ENCODE measurements around the gene FDX1.

FDX1 gene

DNA sequence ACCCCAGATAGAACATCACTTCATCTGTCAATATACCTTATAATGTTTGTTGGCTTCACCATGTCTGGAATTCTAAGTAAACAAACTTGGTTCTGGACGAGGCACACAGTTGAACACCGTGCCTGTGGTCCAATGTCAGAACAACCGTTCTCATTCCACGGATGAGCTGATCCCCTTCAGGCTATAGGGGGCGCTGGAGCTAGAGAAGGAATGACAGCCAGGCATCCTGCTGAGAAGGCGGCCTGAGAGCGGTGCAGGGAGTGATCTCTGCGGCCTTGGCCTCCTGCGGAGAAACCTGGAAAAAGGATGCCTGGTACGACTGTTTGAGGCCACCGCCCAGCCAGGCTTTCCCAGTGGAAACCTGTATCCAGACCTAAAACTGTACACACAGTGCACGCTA is 48.7 kb downstream of the FDX1 start:
- H3K4me3 ChIP-seq (ENCODE audit: low read depth, low read length): no peak overlapping the region
- peak; percentile 29 for DNase-seq (ENCODE audit: low read depth)
- no peak for TF ChIP-seq POLR2A (IDR thresholded peaks at IDR 0.05; ENCODE audit: extremely low read depth, insufficient read length)
- peak; percentile 34 for TF ChIP-seq CTCF (IDR thresholded peaks at IDR 0.05; ENCODE audit: low read depth, low read length)

GRCh38 chr11:110479108-110480101 is 49.7 kb downstream of the FDX1 start:
- peak; percentile 81 for DNase-seq (ENCODE audit: low read depth)
- TF ChIP-seq CTCF (IDR thresholded peaks at IDR 0.05; ENCODE audit: low read depth, low read length) (no peak), MYC (IDR thresholded peaks at IDR 0.05; ENCODE audit: low read depth, low read length) (no peak), POLR2A (IDR thresholded peaks at IDR 0.05; ENCODE audit: extremely low read depth, insufficient read length) (no peak)
- TF ChIP-seq, protein P1, sequence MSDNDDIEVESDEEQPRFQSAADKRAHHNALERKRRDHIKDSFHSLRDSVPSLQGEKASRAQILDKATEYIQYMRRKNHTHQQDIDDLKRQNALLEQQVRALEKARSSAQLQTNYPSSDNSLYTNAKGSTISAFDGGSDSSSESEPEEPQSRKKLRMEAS (IDR thresholded peaks at IDR 0.05; ENCODE audit: low read depth, low read length): no peak
- H3K4me3 ChIP-seq (ENCODE audit: low read depth, low read length): no peak overlapping the region

GRCh38 chr11:110481523-110481922 is 51.8 kb downstream of the FDX1 start:
- DNase-seq (ENCODE audit: low read depth): no peak
- H3K4me3 ChIP-seq (ENCODE audit: low read depth, low read length): no peak overlapping the region
- no peak for TF ChIP-seq MYC (IDR thresholded peaks at IDR 0.05; ENCODE audit: low read depth, low read length)
- no peak for TF ChIP-seq POLR2A (IDR thresholded peaks at IDR 0.05; ENCODE audit: extremely low read depth, insufficient read length)
- TF ChIP-seq, protein P1 (IDR thresholded peaks at IDR 0.05; ENCODE audit: low read depth, low read length): no peak
- no peak for TF ChIP-seq CTCF (IDR thresholded peaks at IDR 0.05; ENCODE audit: low read depth, low read length)

- TF ChIP-seq CTCF (IDR thresholded peaks at IDR 0.05; ENCODE audit: low read depth, low read length): no peak
- TF ChIP-seq POLR2A (IDR thresholded peaks at IDR 0.05; ENCODE audit: extremely low read depth, insufficient read length): no peak
- no peak for TF ChIP-seq MYC (IDR thresholded peaks at IDR 0.05; ENCODE audit: low read depth, low read length)
- TF ChIP-seq, protein P1 (IDR thresholded peaks at IDR 0.05; ENCODE audit: low read depth, low read length): no peak
- no peak overlapping the region for H3K4me3 ChIP-seq (ENCODE audit: low read depth, low read length)
- no peak for DNase-seq (ENCODE audit: low read depth)
Observed at GRCh38 chr11:110486156-110486555, 56.4 kb downstream of the FDX1 start.

- no peak for DNase-seq (ENCODE audit: low read depth)
- no peak for TF ChIP-seq MYC (IDR thresholded peaks at IDR 0.05; ENCODE audit: low read depth, low read length)
- TF ChIP-seq CTCF (IDR thresholded peaks at IDR 0.05; ENCODE audit: low read depth, low read length): no peak
- TF ChIP-seq, protein P1 (IDR thresholded peaks at IDR 0.05; ENCODE audit: low read depth, low read length): no peak
- TF ChIP-seq POLR2A (IDR thresholded peaks at IDR 0.05; ENCODE audit: extremely low read depth, insufficient read length): no peak
- H3K4me3 ChIP-seq (ENCODE audit: low read depth, low read length): no peak overlapping the region
Observed at GRCh38 chr11:110488446-110488845, 58.7 kb downstream of the FDX1 start.
